GM19099 (cell line): ENCODE data around the gene G3BP1.

Experiments
- POLR2A ChIP-seq: IDR thresholded peaks from 3 replicates; pipeline ENCODE4 v1.6.1; 2011; ENCODE audit warnings: low read depth; ENCODE audit not compliant: insufficient read length; ENCODE audit errors: extremely low read depth

Gene G3BP1

GRCh38 chr5:151771259-151772028 is at the start of gene G3BP1:
G3BP1 (plus strand) TSS chr5:151771954; CDS start chr5:151786621, 14,667 bp downstream.
- TF ChIP-seq POLR2A: peak; percentile 99

- no peak for TF ChIP-seq POLR2A
Measured at GRCh38 chr5:151722546-151722945, 49.2 kb upstream of the G3BP1 start.

- no peak for TF ChIP-seq POLR2A
Measured at GRCh38 chr5:151724360-151724759, 47.4 kb upstream of the G3BP1 start.

- no peak for TF ChIP-seq POLR2A
Measured at GRCh38 chr5:151730381-151730780, 41.4 kb upstream of the G3BP1 start.

- no peak for TF ChIP-seq POLR2A
Measured at GRCh38 chr5:151733358-151734063, 38.2 kb upstream of the G3BP1 start.

GRCh38 chr5:151734064-151734408 is 37.7 kb upstream of the G3BP1 start:
- no peak for TF ChIP-seq POLR2A

- no peak for TF ChIP-seq POLR2A
Measured at GRCh38 chr5:151735646-151736045, 36.1 kb upstream of the G3BP1 start.

GRCh38 chr5:151737431-151737830 is 34.3 kb upstream of the G3BP1 start:
- no peak for TF ChIP-seq POLR2A

- no peak for TF ChIP-seq POLR2A
Measured at GRCh38 chr5:151738125-151738848, 33.5 kb upstream of the G3BP1 start.

GRCh38 chr5:151739395-151739794 is 32.4 kb upstream of the G3BP1 start:
- TF ChIP-seq POLR2A: no peak

- no peak for TF ChIP-seq POLR2A
Measured at GRCh38 chr5:151739939-151740335, 31.8 kb upstream of the G3BP1 start.

- no peak for TF ChIP-seq POLR2A
Measured at GRCh38 chr5:151740336-151740942, 31.3 kb upstream of the G3BP1 start.

- no peak for TF ChIP-seq POLR2A
Measured at GRCh38 chr5:151740958-151741373, 30.8 kb upstream of the G3BP1 start.

- TF ChIP-seq POLR2A: no peak
Measured at GRCh38 chr5:151741678-151742423, 29.9 kb upstream of the G3BP1 start.
